HG02981 (cell line): ENCODE data around the gene FXYD1.
"Not testable (repeated sequence)": the region's sequence is repeated elsewhere in the genome, so short reads cannot be mapped to it uniquely, and the experiment has no call there.

Experiments used
- ATAC-seq: cut with Tn5 transposase; IDR thresholded peaks from one replicate; pipeline ENCODE4 v1.9.1; 2021; ENCODE audit warnings: mild to moderate bottlenecking, moderate library complexity; ENCODE audit not compliant: unreplicated experiment

FXYD1 gene

DNA sequence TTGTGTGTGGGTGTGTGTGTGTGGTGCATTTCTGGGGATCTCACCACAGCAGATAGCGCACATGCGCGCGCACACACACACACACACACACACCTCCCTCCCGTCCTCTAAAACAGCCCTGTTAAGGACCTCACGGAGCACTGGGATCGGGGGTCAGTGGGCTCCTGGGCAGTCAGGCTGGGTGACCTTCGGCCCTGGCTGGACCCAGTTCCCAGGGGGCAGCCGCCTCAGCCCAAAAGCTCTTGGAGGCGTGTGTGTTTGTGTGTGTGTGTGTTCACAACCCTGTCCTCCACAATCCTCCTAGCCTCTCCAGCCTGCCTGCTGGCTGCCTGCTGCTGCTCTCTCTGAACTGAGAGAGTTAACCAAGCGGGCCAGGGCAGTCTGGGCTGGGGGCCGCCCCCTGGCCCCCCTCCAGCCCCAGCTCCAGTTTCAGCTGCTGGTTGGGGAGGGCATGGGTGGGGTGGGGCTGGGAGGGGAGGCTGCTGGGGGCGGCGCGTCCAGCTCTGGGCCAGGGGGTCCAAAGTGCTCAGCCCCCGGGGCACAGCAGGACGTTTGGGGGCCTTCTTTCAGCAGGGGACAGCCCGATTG lies at the start of gene FXYD1:
Gene FXYD1, plus strand, starts transcription at position 520 of the 588 bp plus-strand sequence. CDS start 1,256 bp downstream, outside the sequence.
- ATAC-seq, result no peak

GRCh38 chr19:35089554-35089953 lies 49.1 kb upstream of the FXYD1 start:
- ATAC-seq, result no peak

- no peak for ATAC-seq
Observed at GRCh38 chr19:35090160-35090505, 48.5 kb upstream of the FXYD1 start.

GRCh38 chr19:35090506-35091214 lies 48.0 kb upstream of the FXYD1 start:
- no peak for ATAC-seq

DNA sequence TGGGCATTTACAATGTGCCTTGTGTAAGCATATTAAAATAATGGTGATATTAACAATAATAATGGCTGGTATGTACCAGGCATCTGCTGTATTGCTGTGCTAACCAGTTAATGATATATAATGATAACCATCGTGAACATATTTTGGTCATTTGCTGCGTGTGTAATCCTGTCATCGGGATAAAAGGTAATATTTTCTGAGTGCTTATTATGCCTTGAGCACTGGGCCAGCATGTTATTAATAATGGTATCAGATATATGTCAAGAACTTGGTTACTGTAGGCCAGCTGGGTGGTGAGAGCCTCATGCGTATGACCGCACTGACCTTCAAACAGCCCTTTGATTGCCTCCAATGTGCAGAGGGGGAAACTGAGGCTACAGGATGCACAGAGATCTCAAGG lies 45.2 kb upstream of the FXYD1 start:
- no peak for ATAC-seq

GRCh38 chr19:35093941-35094647 lies 44.5 kb upstream of the FXYD1 start:
- no peak for ATAC-seq

GRCh38 chr19:35094656-35095055 lies 44.0 kb upstream of the FXYD1 start:
- ATAC-seq, result no peak

GRCh38 chr19:35095667-35096368 lies 42.8 kb upstream of the FXYD1 start:
- no peak for ATAC-seq

DNA sequence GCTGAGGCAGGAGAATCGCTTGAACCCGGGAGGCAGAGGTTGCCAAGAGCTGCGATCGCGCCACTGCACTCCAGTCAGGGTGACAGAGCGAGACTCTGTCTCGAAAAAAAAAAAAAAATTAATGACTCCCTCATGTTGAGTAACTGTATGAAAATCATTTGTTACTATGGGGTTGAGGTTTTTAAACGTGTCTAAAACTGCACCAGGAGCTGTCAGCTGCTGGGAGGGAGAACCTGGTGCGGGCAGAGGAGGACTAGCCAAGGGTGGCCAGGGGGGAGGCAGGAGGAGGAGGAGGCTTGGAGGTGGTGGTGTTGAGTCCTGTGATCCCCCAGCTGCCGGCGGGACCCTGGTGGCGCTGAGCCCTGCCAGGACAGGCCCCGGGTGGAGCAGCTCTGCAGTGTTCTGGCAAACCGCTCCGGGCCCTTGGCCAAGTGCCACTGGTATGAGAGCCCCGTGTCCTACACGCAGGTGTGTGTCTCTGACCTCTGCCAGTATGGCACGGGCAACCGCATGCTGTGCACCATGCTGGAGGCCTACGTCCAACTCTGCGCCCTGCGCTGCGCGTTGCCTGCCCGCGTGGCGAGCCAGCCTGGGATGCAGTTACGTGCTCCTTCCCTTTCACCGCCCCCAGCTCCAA lies 40.1 kb upstream of the FXYD1 start:
- ATAC-seq, result no peak

DNA sequence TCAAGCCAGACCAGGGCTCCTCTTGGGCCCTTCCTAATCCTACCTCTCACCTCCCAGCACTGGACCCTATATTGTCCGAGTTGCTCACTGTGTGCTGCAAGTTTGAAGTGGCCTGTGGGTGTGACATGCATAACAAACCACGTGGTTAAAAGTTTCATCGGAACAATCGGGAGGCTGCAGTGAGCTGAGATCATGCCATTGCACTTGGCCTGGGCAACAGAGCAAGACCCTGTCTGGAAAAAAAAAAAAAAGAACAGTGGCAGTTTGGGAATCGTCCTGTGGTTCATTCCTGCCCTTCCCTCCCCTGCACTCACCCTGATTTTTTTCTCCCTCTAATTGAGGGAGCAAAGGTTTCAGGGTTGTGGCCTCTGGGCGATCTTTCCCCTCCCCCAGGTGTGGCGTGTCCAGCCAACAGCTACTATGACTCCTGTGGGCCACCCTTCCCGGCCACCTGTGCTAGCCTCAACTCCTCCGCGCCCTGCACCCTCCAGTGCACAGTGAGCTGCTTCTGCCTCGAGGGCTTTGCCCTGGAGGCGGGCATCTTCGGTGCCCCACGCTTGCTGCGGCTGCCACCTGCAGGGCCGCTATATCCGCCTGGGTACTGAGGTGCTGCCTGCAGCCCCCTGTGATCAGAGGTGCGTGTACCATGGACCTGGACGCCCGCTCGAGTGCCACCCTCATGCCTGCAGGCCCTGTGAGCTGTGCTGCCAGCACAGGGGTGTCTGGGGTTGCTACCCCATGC lies 39.3 kb upstream of the FXYD1 start:
- ATAC-seq, result no peak

- ATAC-seq, result no peak
Observed at GRCh38 chr19:35099897-35100275, 38.7 kb upstream of the FXYD1 start.

DNA sequence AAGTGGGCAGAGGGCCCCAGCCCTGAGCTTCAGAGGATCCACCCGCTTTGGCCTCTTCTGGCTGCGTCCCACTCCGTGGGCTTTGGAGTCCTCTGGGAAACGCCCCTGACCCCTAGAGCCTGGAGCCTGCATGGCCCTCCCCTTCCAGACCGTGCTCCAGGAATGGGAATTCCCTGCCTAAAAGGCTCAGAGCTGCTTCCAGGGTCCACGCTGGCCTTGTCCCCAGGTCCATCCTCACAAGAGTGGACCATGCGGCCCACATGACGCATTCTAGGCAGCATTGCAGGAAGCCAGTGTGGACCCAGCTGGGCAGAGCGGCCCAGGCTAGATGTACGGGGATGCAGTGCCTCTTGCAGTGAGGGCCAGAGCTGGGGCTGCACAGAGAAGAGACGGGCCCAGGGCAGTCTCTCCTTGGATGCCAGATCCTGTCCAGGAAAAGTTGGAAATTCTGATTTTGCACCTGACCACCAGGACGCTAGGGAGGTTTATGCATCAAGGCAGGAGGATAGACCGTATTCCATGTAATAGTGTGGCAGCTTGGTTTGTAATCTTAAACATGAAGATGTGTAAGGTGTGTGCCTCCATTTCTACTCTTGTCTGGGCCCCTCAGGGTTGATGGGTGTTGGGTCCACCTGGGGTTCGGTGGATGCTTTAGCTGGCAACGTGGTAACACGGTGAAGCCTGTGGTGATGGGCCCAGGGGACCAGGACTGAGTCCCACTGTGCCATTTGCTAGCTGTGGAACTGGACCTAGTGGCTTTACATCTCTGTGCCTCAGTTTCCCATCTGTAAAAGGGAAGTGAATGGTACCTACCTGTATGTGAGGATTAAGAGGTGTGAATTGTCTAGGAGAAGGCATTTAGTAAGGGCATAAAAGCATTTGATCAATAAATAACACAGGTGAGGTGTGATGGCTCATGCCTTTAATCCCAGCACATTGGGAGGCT lies 37.8 kb upstream of the FXYD1 start:
- no peak for ATAC-seq

DNA sequence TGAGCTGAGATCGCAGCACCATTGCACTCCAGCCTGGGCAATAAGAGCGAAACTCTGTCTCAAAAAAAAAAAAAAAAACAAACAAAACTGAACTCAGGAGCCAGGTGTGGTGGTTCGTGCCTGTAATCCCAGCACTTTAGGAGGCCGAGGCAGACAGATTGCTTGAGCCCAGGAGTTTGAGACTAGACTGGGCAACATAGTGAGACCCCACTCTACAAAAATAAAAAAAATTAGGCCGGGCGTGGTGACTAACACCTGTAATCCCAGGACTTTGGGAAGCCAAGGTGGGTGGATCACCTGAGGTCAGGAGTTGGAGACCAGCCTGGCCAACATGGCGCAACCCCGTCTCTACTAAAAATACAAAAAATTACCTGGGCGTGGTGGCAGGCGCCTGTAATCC lies 36.7 kb upstream of the FXYD1 start:
- ATAC-seq, result not testable (repeated sequence)

DNA sequence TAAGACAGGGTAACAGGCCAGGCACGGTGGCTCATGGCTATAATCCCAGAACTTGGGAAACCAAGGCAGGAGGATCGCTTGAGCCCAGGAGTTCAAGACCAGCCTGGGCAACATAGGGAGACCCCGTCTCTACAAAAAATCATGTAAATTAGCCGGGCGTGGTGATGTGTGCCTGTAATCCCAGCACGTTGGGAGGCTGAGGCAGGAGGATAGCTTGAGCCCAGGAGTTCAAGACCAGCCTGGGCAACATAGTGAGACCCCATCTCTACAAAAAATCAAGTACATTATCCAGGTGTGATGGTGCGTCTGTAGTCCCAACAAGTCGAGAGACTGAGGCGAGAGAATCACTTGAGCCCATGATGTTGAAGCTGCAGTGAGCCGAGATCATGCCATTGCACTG lies 35.0 kb upstream of the FXYD1 start:
- ATAC-seq, result not testable (repeated sequence)

GRCh38 chr19:35104361-35104760 lies 34.3 kb upstream of the FXYD1 start:
- no peak for ATAC-seq

DNA sequence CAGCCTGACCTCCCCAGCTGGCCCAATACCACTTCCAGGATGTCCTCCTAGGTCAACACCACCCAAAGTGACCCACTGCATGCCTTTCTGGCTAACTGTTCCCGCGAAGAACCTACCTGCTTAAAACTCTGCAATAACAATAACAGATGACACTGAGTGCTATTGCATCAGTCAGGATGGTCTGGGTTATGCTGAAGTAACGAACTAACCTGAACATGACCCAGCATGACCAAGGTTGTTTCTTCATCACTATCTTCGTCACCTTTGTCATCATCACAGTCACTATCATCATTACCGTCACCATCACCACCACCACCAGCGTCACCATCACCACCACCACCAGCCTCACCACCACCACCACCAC lies 33.6 kb upstream of the FXYD1 start:
- no peak for ATAC-seq

DNA sequence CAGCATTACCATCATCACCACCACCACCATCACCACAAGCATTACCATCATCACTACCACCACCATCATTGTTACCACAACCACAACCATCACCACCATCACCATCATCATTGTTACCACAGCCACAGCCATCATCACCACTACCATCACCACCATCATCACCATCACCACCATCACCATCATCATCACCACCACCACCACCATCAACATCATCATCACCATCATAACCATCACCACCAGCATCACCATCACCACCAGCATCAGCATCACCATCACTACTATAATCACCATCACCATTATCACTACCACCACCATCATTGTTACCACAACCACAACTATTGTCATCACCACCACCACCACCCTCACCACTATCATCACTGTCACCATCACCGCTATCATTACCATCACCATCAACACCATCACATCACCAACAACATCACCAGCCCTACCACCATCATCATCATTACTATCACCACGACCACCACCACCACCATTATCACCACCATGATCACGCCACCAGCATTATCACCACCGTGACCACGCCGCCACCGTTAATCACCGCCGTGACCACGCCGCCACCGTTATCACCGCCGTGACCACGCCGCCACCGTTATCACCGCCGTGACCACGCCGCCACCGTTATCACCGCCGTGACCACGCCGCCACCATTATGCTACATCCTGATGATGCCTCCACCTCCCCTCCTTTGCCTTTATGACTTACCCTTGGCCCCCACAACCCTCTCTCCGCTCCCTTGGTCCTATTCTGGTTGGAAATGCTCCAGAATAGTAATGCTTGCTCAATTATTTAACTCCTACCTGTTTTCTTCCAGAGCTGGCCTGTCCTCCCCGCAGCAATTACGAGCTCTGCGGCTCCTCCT lies 33.0 kb upstream of the FXYD1 start:
- ATAC-seq, result no peak

DNA sequence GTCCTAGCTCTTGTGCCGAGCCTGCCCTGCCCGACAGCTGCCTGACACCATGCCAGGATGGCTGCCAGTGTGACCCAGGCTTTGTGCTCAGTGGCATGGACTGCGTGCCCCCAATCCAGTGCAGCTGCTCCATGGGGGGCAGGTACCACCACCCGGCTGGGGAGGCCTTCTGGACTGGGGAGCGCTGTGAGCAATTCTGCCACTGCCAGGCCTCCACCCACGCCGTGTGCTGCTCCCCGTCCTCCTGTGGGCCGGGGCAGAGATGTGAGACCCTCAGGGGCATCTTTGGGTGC lies 32.4 kb upstream of the FXYD1 start:
- ATAC-seq, result no peak
